C4-2B (cell line): ENCODE results near the gene DCLK2.
"Not testable (repeated sequence)": the region's sequence is repeated elsewhere in the genome, so short reads cannot be mapped to it uniquely, and the experiment has no call there.

Experiments
- CTCF ChIP-seq: fragments of 450-650 bp; conservative IDR thresholded peaks from 2 replicates; pipeline ENCODE4 v1.5.1; 2017; ENCODE audit warnings: mild to moderate bottlenecking
- ZFX ChIP-seq: fragments of 450-650 bp; IDR thresholded peaks from 2 replicates; pipeline ENCODE4 v1.6.1; 2017

DNA sequence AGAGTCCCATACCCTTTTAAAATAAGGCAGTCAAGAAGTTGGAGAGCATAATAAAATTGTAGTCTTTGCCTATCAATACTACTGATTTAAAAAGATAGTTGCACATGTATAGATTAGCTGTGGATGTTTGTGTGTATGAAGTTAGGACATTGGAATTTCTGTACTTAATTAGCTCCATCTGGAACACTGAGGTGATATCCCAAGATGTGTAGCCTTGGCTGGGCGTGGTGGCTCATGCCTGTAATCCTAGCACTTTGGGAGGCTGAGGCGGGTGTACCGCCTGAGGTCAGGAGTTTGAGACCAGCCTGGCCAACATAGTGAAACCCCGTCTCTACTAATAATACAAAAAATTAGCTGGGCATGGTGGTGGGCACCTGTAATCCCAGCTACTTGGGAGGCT lies 119.0 kb downstream of the DCLK2 start:
- not testable (repeated sequence) for TF ChIP-seq CTCF, ZFX
